Gastroesophageal sphincter (tissue), 4 donors: ENCODE data around the gene LRRC49. TPM values are rescaled to one million over a fixed set of nuclear protein-coding genes. Genes with fewer than 3 reads are reported as not detected.

ENCODE experiments used
- ATAC-seq: fragments of 150-250 bp; one replicate; pipeline ENCODE4 v1.9.1; 2016; ENCODE audit warnings: mild to moderate bottlenecking, moderate library complexity
- H3K27ac ChIP-seq, 4 donors: fragments of 200-600 bp; sonication (generic) in 3 of 4; 1 replicate in 3 of 4; 2 replicates in 1 of 4; pipeline ENCODE4 v1.5.1; 2016 to 2019
- H3K27me3 ChIP-seq: fragments of 200-600 bp; sonication (generic); one replicate; pipeline ENCODE4 v1.5.1; 2019
- H3K36me3 ChIP-seq, 2 donors: fragments of 200-600 bp; sonication (generic); one replicate each; pipeline ENCODE4 v1.5.1; 2019; ENCODE audit warnings: control low read depth in 1 of 2
- H3K4me1 ChIP-seq, 3 donors: fragments of 200-600 bp; sonication (generic); 1 replicate in 2 of 3; 2 replicates in 1 of 3; pipeline ENCODE4 v1.5.1; 2016 to 2019; ENCODE audit warnings: control low read depth in 2 of 3
- H3K4me3 ChIP-seq, 2 donors: fragments of 200-600 bp; sonication (generic); one replicate each; pipeline ENCODE4 v1.5.1; 2019; ENCODE audit warnings: mild to moderate bottlenecking in 1 of 2, moderate library complexity in 1 of 2
- H3K9me3 ChIP-seq, 3 donors: fragments of 200-600 bp; sonication (generic); one replicate each; pipeline ENCODE4 v1.5.1; 2017 to 2019; ENCODE audit warnings: control low read depth in 2 of 3
- EP300 ChIP-seq: sonication (generic); formaldehyde crosslinking; IDR thresholded peaks from one replicate; pipeline ENCODE4 v1.6.1; 2017; ENCODE audit warnings: antibody characterized with exemption, mild to moderate bottlenecking
- POLR2A ChIP-seq, 2 donors: fragments of 450-650 bp; IDR thresholded peaks; one replicate each; pipeline ENCODE4 v1.6.1; 2017; ENCODE audit warnings: antibody characterized with exemption in 2 of 2, mild to moderate bottlenecking in 2 of 2, moderate library complexity in 1 of 2
- POLR2AphosphoS5 ChIP-seq: sonication (generic); formaldehyde crosslinking; IDR thresholded peaks from one replicate; pipeline ENCODE4 v1.6.1; 2017; ENCODE audit warnings: antibody characterized with exemption
- WGBS, 2 donors: methylation state at CpG; one replicate each; pipeline ENCODE4 v1.1.5; 2018; ENCODE audit warnings: low coverage in 1 of 2; 5-methylcytosine and 5-hydroxymethylcytosine counted together
- total RNA-seq, 4 donors: library from RNA; depleted of rRNA; stranded (reverse); fragments of >200 nt; gene quantifications; one replicate each; pipeline ENCODE4 v1.1.0, GENCODE V29; 2016
- TF ChIP-seq, protein P1 (sequence below), 4 experiments: fragments of 200-600 bp in 2 of 4; fragments of 450-650 bp in 2 of 4; sonication (generic) in 1 of 4; IDR thresholded peaks; one replicate each; pipeline ENCODE4 v1.5.1; 2017 to 2019; ENCODE audit warnings: antibody characterized with exemption in 4 of 4, mild to moderate bottlenecking in 2 of 4, moderate library complexity in 2 of 4

The LRRC49 gene
- total RNA-seq, 4 donors from 2014 or later: 5.8 to 14.5 (median 9.2) TPM

DNA sequence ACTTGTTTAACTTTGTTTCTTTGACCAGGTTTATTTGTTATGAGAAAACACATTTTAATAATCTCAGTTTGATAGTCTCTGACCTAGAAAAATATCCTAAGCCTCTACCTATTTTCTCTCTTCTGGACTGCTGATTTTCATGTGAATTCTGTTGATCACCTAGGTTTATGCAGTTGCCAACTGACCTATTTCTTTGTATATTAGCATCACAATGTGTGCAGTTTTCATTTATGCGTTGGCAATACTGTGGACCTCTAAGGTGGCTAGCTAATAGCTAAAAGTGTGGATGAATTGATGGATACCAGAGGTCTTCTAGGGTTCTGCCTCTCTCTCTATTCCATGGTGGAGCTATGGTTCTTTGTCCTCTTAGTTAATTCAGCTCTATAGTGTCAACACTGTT lies 72.1 kb downstream of the LRRC49 start:
- no peaks in the 10 kb centered on the region for H3K9me3 ChIP-seq
- H3K27me3 ChIP-seq: no peaks in the 10 kb centered on the region
- no peaks in the 10 kb centered on the region for H3K36me3 ChIP-seq
- TF ChIP-seq EP300 (no peak), POLR2A (IDR thresholded peaks at IDR 0.05) (no peak), POLR2AphosphoS5 (no peak)
- TF ChIP-seq, protein P1, sequence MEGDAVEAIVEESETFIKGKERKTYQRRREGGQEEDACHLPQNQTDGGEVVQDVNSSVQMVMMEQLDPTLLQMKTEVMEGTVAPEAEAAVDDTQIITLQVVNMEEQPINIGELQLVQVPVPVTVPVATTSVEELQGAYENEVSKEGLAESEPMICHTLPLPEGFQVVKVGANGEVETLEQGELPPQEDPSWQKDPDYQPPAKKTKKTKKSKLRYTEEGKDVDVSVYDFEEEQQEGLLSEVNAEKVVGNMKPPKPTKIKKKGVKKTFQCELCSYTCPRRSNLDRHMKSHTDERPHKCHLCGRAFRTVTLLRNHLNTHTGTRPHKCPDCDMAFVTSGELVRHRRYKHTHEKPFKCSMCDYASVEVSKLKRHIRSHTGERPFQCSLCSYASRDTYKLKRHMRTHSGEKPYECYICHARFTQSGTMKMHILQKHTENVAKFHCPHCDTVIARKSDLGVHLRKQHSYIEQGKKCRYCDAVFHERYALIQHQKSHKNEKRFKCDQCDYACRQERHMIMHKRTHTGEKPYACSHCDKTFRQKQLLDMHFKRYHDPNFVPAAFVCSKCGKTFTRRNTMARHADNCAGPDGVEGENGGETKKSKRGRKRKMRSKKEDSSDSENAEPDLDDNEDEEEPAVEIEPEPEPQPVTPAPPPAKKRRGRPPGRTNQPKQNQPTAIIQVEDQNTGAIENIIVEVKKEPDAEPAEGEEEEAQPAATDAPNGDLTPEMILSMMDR (IDR thresholded peaks at IDR 0.05): no peak
- no peaks in the 10 kb centered on the region for H3K4me1 ChIP-seq
- WGBS, 2 donors: 100% methylated on average over 1 of the region's 1 CpG; no CpG with 5 or more reads in 1 of the 2 donors
- no peak overlapping the region for H3K27ac ChIP-seq
- no peak for ATAC-seq
- no peak overlapping the region for H3K4me3 ChIP-seq

DNA sequence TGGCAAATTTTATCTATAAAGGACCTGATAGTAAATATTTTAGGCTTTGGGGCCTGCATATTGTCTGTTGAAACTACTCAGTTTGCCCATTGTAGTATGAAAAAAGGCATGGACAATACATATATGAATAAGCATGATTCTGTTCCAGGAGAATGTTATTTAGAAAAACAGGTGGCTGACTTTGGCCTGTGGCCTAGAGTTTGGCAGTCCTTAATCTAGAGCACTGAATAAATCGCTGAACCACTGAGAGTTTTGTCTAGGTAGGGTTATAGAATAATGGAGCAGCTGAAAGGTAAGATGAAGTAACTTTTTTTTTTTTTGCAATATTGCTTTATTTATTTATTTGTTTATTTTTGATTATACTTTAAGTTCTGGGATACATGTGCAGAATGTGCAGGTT lies 75.0 kb downstream of the LRRC49 start:
- 96 to 100% methylated on average over 1 of the region's 1 CpG for WGBS, 2 donors
- H3K27ac ChIP-seq: no peak overlapping the region
- H3K27me3 ChIP-seq: no peaks in the 10 kb centered on the region
- TF ChIP-seq, protein P1 (IDR thresholded peaks at IDR 0.05): no peak
- no peak for TF ChIP-seq POLR2AphosphoS5
- no peak for TF ChIP-seq POLR2A (IDR thresholded peaks at IDR 0.05)
- TF ChIP-seq EP300: no peak
- no peak for ATAC-seq
- H3K36me3 ChIP-seq: no peaks in the 10 kb centered on the region
- H3K9me3 ChIP-seq: no peaks in the 10 kb centered on the region
- H3K4me1 ChIP-seq: no peaks in the 10 kb centered on the region
- no peak overlapping the region for H3K4me3 ChIP-seq

DNA sequence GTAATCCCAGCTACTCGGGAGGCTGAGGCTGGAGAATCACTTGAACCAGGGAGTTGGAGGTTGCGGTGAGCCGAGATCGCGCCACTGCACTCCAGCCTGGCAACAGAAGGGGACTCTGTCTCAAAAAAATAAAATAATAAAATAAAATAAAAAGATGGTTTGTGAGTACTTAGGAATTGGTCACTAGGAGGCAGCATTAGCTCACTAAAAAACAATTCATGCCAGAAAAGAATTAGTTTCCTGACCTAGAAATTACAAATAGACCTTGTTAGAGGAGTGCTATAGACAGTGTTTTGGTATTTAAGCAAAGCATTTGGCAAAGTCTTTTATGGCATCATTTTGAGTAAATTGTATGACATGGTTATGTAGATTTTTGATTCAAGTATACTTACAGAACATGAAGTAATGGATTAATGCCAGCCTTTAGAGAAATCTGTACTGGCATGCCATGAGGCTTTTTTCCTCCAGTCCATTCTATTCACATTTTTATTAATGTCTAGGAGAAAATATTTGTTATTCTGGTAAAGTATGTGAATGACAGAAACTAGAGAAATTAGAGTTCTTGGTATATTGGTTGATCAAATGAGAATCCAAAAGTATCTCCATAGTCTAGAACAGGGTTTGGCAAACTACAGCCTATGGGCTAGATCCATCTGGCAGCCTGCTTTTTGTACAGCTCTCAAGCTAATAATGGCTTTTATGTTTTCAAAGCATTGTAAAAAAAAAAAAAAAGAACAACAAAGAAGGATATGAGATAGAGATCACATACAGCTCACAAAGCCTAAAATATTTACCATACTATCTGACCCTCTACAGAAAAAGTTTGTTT lies 81.6 kb downstream of the LRRC49 start:
- 68 to 71% methylated on average over 5 of the region's 5 CpGs for WGBS, 2 donors
- Histone ChIP-seq H3K4me1 (no peaks in the 10 kb centered on the region), H3K27ac (no peak overlapping the region), H3K9me3 (no peaks in the 10 kb centered on the region), H3K27me3 (no peaks in the 10 kb centered on the region), H3K36me3 (peaks cover 0 to 5% of the 10 kb centered on the region in 2 donors), H3K4me3 (no peak overlapping the region)
- TF ChIP-seq POLR2AphosphoS5: no peak
- TF ChIP-seq EP300: no peak
- no peak for TF ChIP-seq POLR2A (IDR thresholded peaks at IDR 0.05)
- TF ChIP-seq, protein P1 (IDR thresholded peaks at IDR 0.05): no peak
- ATAC-seq: no peak

DNA sequence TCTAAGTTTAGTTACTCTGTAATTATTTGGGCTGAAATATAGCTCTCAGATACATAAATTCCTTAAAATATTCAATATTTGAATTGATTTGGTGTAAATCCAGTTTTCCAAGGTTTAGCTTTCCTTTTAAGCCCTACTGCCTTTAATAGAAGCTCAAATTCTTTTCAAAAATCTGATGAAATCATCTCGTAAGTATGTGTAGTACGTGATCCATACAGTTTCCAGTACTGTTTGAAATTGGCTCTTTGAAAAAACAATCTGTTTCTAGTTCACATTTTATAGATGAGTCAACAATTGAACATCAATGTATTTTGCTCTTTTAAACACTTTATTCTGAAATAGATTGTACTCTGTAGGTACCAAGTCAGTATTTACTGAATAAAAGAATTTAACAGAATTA lies 84.2 kb downstream of the LRRC49 start:
- ATAC-seq: no peak
- Histone ChIP-seq H3K9me3 (no peaks in the 10 kb centered on the region), H3K27me3 (no peaks in the 10 kb centered on the region), H3K4me1 (no peaks in the 10 kb centered on the region), H3K27ac (no peak overlapping the region), H3K36me3 (peaks cover 0 to 5% of the 10 kb centered on the region in 2 donors), H3K4me3 (no peak overlapping the region)
- 90 to 91% methylated on average over 2 of the region's 2 CpGs for WGBS, 2 donors
- TF ChIP-seq POLR2AphosphoS5 (no peak), EP300 (no peak), POLR2A (IDR thresholded peaks at IDR 0.05) (no peak)
- TF ChIP-seq, protein P1 (IDR thresholded peaks at IDR 0.05): no peak
